HG03520 (cell line): Measurements from ENCODE around the gene PTTG2.
"Not testable (repeated sequence)": the region's sequence is repeated elsewhere in the genome, so short reads cannot be mapped to it uniquely, and the experiment has no call there.

Experiments
- ATAC-seq: cut with Tn5 transposase; IDR thresholded peaks from one replicate; pipeline ENCODE4 v1.9.1; 2021; ENCODE audit warnings: mild to moderate bottlenecking, moderate library complexity; ENCODE audit not compliant: unreplicated experiment

Gene PTTG2

GRCh38 chr4:37960098-37960497, at the start of gene PTTG2:
PTTG2 (plus strand) TSS chr4:37960398; CDS start chr4:37960435, 37 bp downstream.
- no peak for ATAC-seq

- ATAC-seq = no peak
These were observed 45.7 kb upstream of the PTTG2 start for GRCh38 chr4:37914539-37914938.

- no peak for ATAC-seq
These were observed 42.8 kb upstream of the PTTG2 start for GRCh38 chr4:37917388-37917787.

- ATAC-seq = no peak
These were observed 41.5 kb upstream of the PTTG2 start for GRCh38 chr4:37918653-37919052.

- no peak for ATAC-seq
These were observed 37.9 kb upstream of the PTTG2 start for GRCh38 chr4:37922328-37922727.

- ATAC-seq = not testable (repeated sequence)
These were observed 37.1 kb upstream of the PTTG2 start for GRCh38 chr4:37923089-37923488.

- no peak for ATAC-seq
These were observed 35.3 kb upstream of the PTTG2 start for GRCh38 chr4:37924946-37925345.

- no peak for ATAC-seq
These were observed 32.8 kb upstream of the PTTG2 start for GRCh38 chr4:37927434-37927833.

GRCh38 chr4:37928426-37929416, 31.5 kb upstream of the PTTG2 start:
- ATAC-seq = no peak

GRCh38 chr4:37934096-37934495, 26.1 kb upstream of the PTTG2 start:
- no peak for ATAC-seq

GRCh38 chr4:37934609-37935008, 25.6 kb upstream of the PTTG2 start:
- no peak for ATAC-seq

- no peak for ATAC-seq
These were observed 25.2 kb upstream of the PTTG2 start for GRCh38 chr4:37935026-37935425.

- no peak for ATAC-seq
These were observed 23.2 kb upstream of the PTTG2 start for GRCh38 chr4:37936889-37937498.

GRCh38 chr4:37938208-37938607, 22.0 kb upstream of the PTTG2 start:
- no peak for ATAC-seq

- ATAC-seq = no peak
These were observed 13.6 kb upstream of the PTTG2 start for GRCh38 chr4:37946503-37947179.

GRCh38 chr4:37948542-37948941, 11.7 kb upstream of the PTTG2 start:
- ATAC-seq = no peak

GRCh38 chr4:37949636-37950426, 10.4 kb upstream of the PTTG2 start:
- ATAC-seq = no peak

- no peak for ATAC-seq
These were observed 8.5 kb upstream of the PTTG2 start for GRCh38 chr4:37951461-37952352.

- ATAC-seq = no peak
These were observed 7.0 kb upstream of the PTTG2 start for GRCh38 chr4:37953156-37953555.
